ENCODE results near the gene FAM234A.

The FAM234A gene

GRCh38 chr16:283033-283805 is 48.6 kb downstream of the FAM234A start, which contains the start of gene PDIA2:
Gene PDIA2 (plus strand): TSS chr16:283164. CDS start chr16:283170, 6 bp downstream.
- DNase-seq = no peak

GRCh38 chr16:284204-285120 is 49.8 kb downstream of the FAM234A start:
- DNase-seq = no peak

- DNase-seq = no peak
These were observed 50.8 kb downstream of the FAM234A start for GRCh38 chr16:285146-286055.

- no peak for DNase-seq
These were observed 52.1 kb downstream of the FAM234A start for GRCh38 chr16:286491-287297.

- DNase-seq = no peak
These were observed 52.7 kb downstream of the FAM234A start for GRCh38 chr16:287298-287811.

- no peak for DNase-seq
These were observed 53.6 kb downstream of the FAM234A start for GRCh38 chr16:287981-288920.

- no peak for DNase-seq
These were observed 54.9 kb downstream of the FAM234A start for GRCh38 chr16:289395-289997.

GRCh38 chr16:290015-290680 is 55.5 kb downstream of the FAM234A start:
- no peak for DNase-seq

- DNase-seq = no peak
These were observed 56.2 kb downstream of the FAM234A start for GRCh38 chr16:290681-291405.

GRCh38 chr16:291539-291938 is 56.9 kb downstream of the FAM234A start:
- DNase-seq = no peak

- no peak for DNase-seq
These were observed 58.6 kb downstream of the FAM234A start for GRCh38 chr16:293043-293775.

GRCh38 chr16:296276-296675 is 61.7 kb downstream of the FAM234A start:
- DNase-seq = no peak

- DNase-seq = no peak
These were observed 62.3 kb downstream of the FAM234A start for GRCh38 chr16:296806-297510.

GRCh38 chr16:297832-298231 is 63.2 kb downstream of the FAM234A start:
- no peak for DNase-seq

- DNase-seq = no peak
These were observed 66.6 kb downstream of the FAM234A start for GRCh38 chr16:301235-301634.

GRCh38 chr16:301950-302349 is 67.3 kb downstream of the FAM234A start:
- no peak for DNase-seq

Measured in inflammatory macrophage (primary cell).